Activated CD4-positive, alpha-beta T cell treated with anti-CD3 and anti-CD28 coated beads, Interleukin-2, amount 50 U/mL, for 16 hours (primary cell): ENCODE measurements around the gene WDR46.
"Not testable (repeated sequence)": the region's sequence is repeated elsewhere in the genome, so short reads cannot be mapped to it uniquely, and the experiment has no call there.

ENCODE experiments used
- DNase-seq: peaks from one replicate; pipeline ENCODE4 v3.0.0-alpha.2; 2020

Gene WDR46

GRCh38 chr6:33286946-33287914 is 1.8 kb downstream of the WDR46 start:
- DNase-seq = no peak

- DNase-seq = not testable (repeated sequence)
These were observed 3.8 kb downstream of the WDR46 start for GRCh38 chr6:33285214-33285613.

GRCh38 chr6:33280539-33280938 is 8.5 kb downstream of the WDR46 start:
- DNase-seq = no peak

GRCh38 chr6:33279971-33280511 is 9.0 kb downstream of the WDR46 start:
- DNase-seq = no peak

- DNase-seq = no peak
These were observed 9.8 kb downstream of the WDR46 start for GRCh38 chr6:33279257-33279695.

- no peak for DNase-seq
These were observed 10.2 kb downstream of the WDR46 start for GRCh38 chr6:33278810-33279209.

GRCh38 chr6:33278392-33278741 is 10.7 kb downstream of the WDR46 start:
- DNase-seq = no peak

- no peak for DNase-seq
These were observed 11.2 kb downstream of the WDR46 start for GRCh38 chr6:33277663-33278391.

GRCh38 chr6:33276864-33277662 is 12.0 kb downstream of the WDR46 start, which contains the start of gene B3GALT4:
B3GALT4 (plus strand) TSS chr6:33277123; CDS start chr6:33277420, 297 bp downstream.
- DNase-seq = peak; percentile 87

- DNase-seq = no peak
These were observed 12.5 kb downstream of the WDR46 start for GRCh38 chr6:33276581-33276863.

GRCh38 chr6:33275795-33276580 is 13.1 kb downstream of the WDR46 start:
- DNase-seq = not testable (repeated sequence)

GRCh38 chr6:33273924-33274902 is 14.8 kb downstream of the WDR46 start:
- DNase-seq = no peak

GRCh38 chr6:33273129-33273923 is 15.7 kb downstream of the WDR46 start:
- no peak for DNase-seq

GRCh38 chr6:33272275-33273128 is 16.5 kb downstream of the WDR46 start:
- no peak for DNase-seq

- DNase-seq = peak; percentile 97
These were observed 17.4 kb downstream of the WDR46 start, which contains the start of the genes RPS18 and VPS52 for GRCh38 chr6:33271468-33272274. RPS18 (plus strand) TSS chr6:33272075; CDS start chr6:33272120, 45 bp downstream. VPS52 (minus strand) TSS chr6:33271876; CDS start chr6:33271675, 201 bp downstream.

GRCh38 chr6:33271117-33271467 is 17.9 kb downstream of the WDR46 start:
- DNase-seq = no peak

GRCh38 chr6:33264015-33264414 is 25.0 kb downstream of the WDR46 start:
- no peak for DNase-seq

- DNase-seq = not testable (repeated sequence)
These were observed 26.5 kb downstream of the WDR46 start for GRCh38 chr6:33262490-33262889.
